Measurements from ENCODE around the gene LEPR.

Gene LEPR

DNA sequence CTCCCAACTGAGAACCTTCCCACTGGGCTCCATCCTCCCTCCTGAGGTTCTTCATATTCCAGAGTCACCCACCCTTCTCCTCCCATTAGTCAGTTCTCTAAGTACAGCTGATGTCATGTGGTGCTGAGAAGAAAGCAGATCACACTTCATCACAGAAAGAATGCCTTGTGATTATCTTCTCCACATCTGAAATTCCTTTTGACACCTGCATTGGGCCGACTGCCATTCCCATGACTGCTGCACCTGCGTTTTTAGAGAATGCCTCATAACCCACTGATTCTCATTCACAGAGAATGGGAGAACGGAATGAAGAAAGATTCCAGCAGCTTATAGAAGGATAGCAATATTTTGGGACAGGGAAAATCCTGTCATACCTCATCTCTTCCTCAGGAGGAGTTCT lies 14.3 kb downstream of the LEPR start:
- H3K27ac ChIP-seq (ENCODE audit: low read depth, low read length), result no peak overlapping the region
- no peaks in the 10 kb centered on the region for H3K4me1 ChIP-seq (ENCODE audit: control insufficient read depth in 1 of 2, insufficient read depth in 2 of 2, low read length in 2 of 2)
- H3K36me3 ChIP-seq (ENCODE audit: control insufficient read depth in 1 of 2, insufficient read depth in 2 of 2, low read length in 2 of 2), result peaks cover 5 to 28% of the 10 kb centered on the region in 2 donors
- no peaks in the 10 kb centered on the region for H3K9me3 ChIP-seq (ENCODE audit: control insufficient read depth in 1 of 2, low read length in 2 of 2)
- no peak overlapping the region for H3K9ac ChIP-seq (ENCODE audit: low read depth in 1 of 2, low read length in 2 of 2)
- H3K27me3 ChIP-seq (ENCODE audit: control insufficient read depth in 1 of 2, insufficient read depth in 2 of 2, low read length in 2 of 2), result no peaks in the 10 kb centered on the region
- H3K4me3 ChIP-seq (ENCODE audit: low read depth in 1 of 2, low read length in 2 of 2), result no peak overlapping the region

GRCh38 chr1:65435987-65436386 lies 15.5 kb downstream of the LEPR start:
- Histone ChIP-seq H3K27me3 (ENCODE audit: control insufficient read depth in 1 of 2, insufficient read depth in 2 of 2, low read length in 2 of 2) (no peaks in the 10 kb centered on the region), H3K4me3 (ENCODE audit: low read depth in 1 of 2, low read length in 2 of 2) (no peak overlapping the region), H3K27ac (ENCODE audit: low read depth, low read length) (no peak overlapping the region), H3K4me1 (ENCODE audit: control insufficient read depth in 1 of 2, insufficient read depth in 2 of 2, low read length in 2 of 2) (no peaks in the 10 kb centered on the region), H3K9me3 (ENCODE audit: control insufficient read depth in 1 of 2, low read length in 2 of 2) (no peaks in the 10 kb centered on the region), H3K9ac (ENCODE audit: low read depth in 1 of 2, low read length in 2 of 2) (no peak overlapping the region), H3K36me3 (ENCODE audit: control insufficient read depth in 1 of 2, insufficient read depth in 2 of 2, low read length in 2 of 2) (peaks cover 0 to 17% of the 10 kb centered on the region in 2 donors)

GRCh38 chr1:65437616-65438015 lies 17.1 kb downstream of the LEPR start:
- Histone ChIP-seq H3K36me3 (ENCODE audit: control insufficient read depth in 1 of 2, insufficient read depth in 2 of 2, low read length in 2 of 2) (peaks cover 0 to 10% of the 10 kb centered on the region in 2 donors), H3K9ac (ENCODE audit: low read depth in 1 of 2, low read length in 2 of 2) (no peak overlapping the region), H3K4me1 (ENCODE audit: control insufficient read depth in 1 of 2, insufficient read depth in 2 of 2, low read length in 2 of 2) (no peaks in the 10 kb centered on the region), H3K9me3 (ENCODE audit: control insufficient read depth in 1 of 2, low read length in 2 of 2) (no peaks in the 10 kb centered on the region), H3K4me3 (ENCODE audit: low read depth in 1 of 2, low read length in 2 of 2) (no peak overlapping the region), H3K27ac (ENCODE audit: low read depth, low read length) (no peak overlapping the region), H3K27me3 (ENCODE audit: control insufficient read depth in 1 of 2, insufficient read depth in 2 of 2, low read length in 2 of 2) (no peaks in the 10 kb centered on the region)

- Histone ChIP-seq H3K9me3 (ENCODE audit: control insufficient read depth in 1 of 2, low read length in 2 of 2) (no peaks in the 10 kb centered on the region), H3K9ac (ENCODE audit: low read depth in 1 of 2, low read length in 2 of 2) (no peak overlapping the region), H3K4me1 (ENCODE audit: control insufficient read depth in 1 of 2, insufficient read depth in 2 of 2, low read length in 2 of 2) (no peaks in the 10 kb centered on the region), H3K36me3 (ENCODE audit: control insufficient read depth in 1 of 2, insufficient read depth in 2 of 2, low read length in 2 of 2) (no peaks in the 10 kb centered on the region), H3K27ac (ENCODE audit: low read depth, low read length) (no peak overlapping the region), H3K4me3 (ENCODE audit: low read depth in 1 of 2, low read length in 2 of 2) (no peak overlapping the region), H3K27me3 (ENCODE audit: control insufficient read depth in 1 of 2, insufficient read depth in 2 of 2, low read length in 2 of 2) (no peaks in the 10 kb centered on the region)
Observed at GRCh38 chr1:65440322-65440900, 19.9 kb downstream of the LEPR start.

DNA sequence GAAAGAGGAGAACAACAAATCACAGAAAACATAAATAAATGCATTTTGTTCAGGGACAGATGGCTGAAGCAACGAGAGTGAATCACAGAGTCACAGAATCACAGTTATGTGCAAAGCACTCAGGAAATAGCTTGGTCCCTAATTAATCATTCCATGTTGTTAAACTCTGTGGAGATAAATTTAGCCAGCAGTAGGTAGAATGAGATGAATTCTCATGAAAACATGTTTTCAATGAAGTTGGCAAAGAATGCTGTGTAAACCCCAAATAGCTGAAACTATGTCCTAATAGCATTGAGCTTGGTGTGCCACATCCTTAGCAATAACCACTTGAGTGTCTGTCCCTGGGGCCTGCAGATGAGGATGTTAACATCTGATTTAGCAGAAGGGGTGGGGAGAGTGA lies 20.4 kb downstream of the LEPR start:
- Histone ChIP-seq H3K9ac (ENCODE audit: low read depth in 1 of 2, low read length in 2 of 2) (no peak overlapping the region), H3K4me3 (ENCODE audit: low read depth in 1 of 2, low read length in 2 of 2) (no peak overlapping the region), H3K4me1 (ENCODE audit: control insufficient read depth in 1 of 2, insufficient read depth in 2 of 2, low read length in 2 of 2) (no peaks in the 10 kb centered on the region), H3K27ac (ENCODE audit: low read depth, low read length) (no peak overlapping the region), H3K36me3 (ENCODE audit: control insufficient read depth in 1 of 2, insufficient read depth in 2 of 2, low read length in 2 of 2) (no peaks in the 10 kb centered on the region), H3K9me3 (ENCODE audit: control insufficient read depth in 1 of 2, low read length in 2 of 2) (no peaks in the 10 kb centered on the region), H3K27me3 (ENCODE audit: control insufficient read depth in 1 of 2, insufficient read depth in 2 of 2, low read length in 2 of 2) (no peaks in the 10 kb centered on the region)

- Histone ChIP-seq H3K9ac (ENCODE audit: low read depth in 1 of 2, low read length in 2 of 2) (no peak overlapping the region), H3K27me3 (ENCODE audit: control insufficient read depth in 1 of 2, insufficient read depth in 2 of 2, low read length in 2 of 2) (no peaks in the 10 kb centered on the region), H3K4me3 (ENCODE audit: low read depth in 1 of 2, low read length in 2 of 2) (no peak overlapping the region), H3K9me3 (ENCODE audit: control insufficient read depth in 1 of 2, low read length in 2 of 2) (no peaks in the 10 kb centered on the region), H3K4me1 (ENCODE audit: control insufficient read depth in 1 of 2, insufficient read depth in 2 of 2, low read length in 2 of 2) (no peaks in the 10 kb centered on the region), H3K27ac (ENCODE audit: low read depth, low read length) (no peak overlapping the region), H3K36me3 (ENCODE audit: control insufficient read depth in 1 of 2, insufficient read depth in 2 of 2, low read length in 2 of 2) (no peaks in the 10 kb centered on the region)
Observed at GRCh38 chr1:65441464-65441863, 21.0 kb downstream of the LEPR start.

DNA sequence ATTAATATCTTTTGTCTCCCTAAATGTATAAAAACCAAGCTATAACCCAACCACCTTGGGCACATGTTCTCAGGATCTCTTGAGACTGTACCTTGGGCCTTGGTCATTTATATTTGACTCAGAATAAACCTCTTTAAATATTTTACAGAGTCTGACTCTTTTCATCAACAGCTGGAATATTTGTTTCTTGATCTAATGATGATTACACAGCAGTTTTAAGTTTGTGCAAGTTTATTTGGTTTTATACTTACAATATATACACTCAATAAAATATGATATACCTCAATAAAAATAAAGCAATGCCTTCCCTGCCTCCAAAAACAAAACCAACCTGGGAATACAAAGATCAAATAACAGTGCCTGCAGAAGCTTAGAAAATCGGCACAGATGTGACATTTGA lies 22.0 kb downstream of the LEPR start:
- Histone ChIP-seq H3K4me1 (ENCODE audit: control insufficient read depth in 1 of 2, insufficient read depth in 2 of 2, low read length in 2 of 2) (no peaks in the 10 kb centered on the region), H3K27me3 (ENCODE audit: control insufficient read depth in 1 of 2, insufficient read depth in 2 of 2, low read length in 2 of 2) (no peaks in the 10 kb centered on the region), H3K4me3 (ENCODE audit: low read depth in 1 of 2, low read length in 2 of 2) (no peak overlapping the region), H3K9me3 (ENCODE audit: control insufficient read depth in 1 of 2, low read length in 2 of 2) (no peaks in the 10 kb centered on the region), H3K27ac (ENCODE audit: low read depth, low read length) (no peak overlapping the region), H3K9ac (ENCODE audit: low read depth in 1 of 2, low read length in 2 of 2) (no peak overlapping the region), H3K36me3 (ENCODE audit: control insufficient read depth in 1 of 2, insufficient read depth in 2 of 2, low read length in 2 of 2) (no peaks in the 10 kb centered on the region)

DNA sequence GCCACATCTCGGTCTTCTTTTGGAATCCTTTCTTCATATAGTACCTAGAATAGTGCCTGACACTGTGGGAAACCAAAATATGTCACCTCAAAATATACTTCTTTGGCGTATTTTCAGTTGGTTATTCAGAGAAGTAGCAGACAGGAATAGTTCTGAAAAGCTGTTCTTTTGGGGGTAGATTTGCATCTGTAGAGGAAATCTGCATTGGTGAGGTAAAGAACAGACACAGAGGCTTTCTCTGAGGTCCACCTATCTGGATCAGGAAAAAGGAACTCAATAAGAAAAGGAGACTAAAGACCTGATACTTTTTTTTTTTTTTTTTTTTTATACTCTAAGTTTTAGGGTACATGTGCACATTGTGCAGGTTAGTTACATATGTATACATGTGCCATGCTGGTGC lies 23.2 kb downstream of the LEPR start:
- H3K36me3 ChIP-seq (ENCODE audit: control insufficient read depth in 1 of 2, insufficient read depth in 2 of 2, low read length in 2 of 2), result no peaks in the 10 kb centered on the region
- H3K4me3 ChIP-seq (ENCODE audit: low read depth in 1 of 2, low read length in 2 of 2), result no peak overlapping the region
- no peaks in the 10 kb centered on the region for H3K27me3 ChIP-seq (ENCODE audit: control insufficient read depth in 1 of 2, insufficient read depth in 2 of 2, low read length in 2 of 2)
- no peak overlapping the region for H3K27ac ChIP-seq (ENCODE audit: low read depth, low read length)
- no peaks in the 10 kb centered on the region for H3K4me1 ChIP-seq (ENCODE audit: control insufficient read depth in 1 of 2, insufficient read depth in 2 of 2, low read length in 2 of 2)
- no peaks in the 10 kb centered on the region for H3K9me3 ChIP-seq (ENCODE audit: control insufficient read depth in 1 of 2, low read length in 2 of 2)
- no peak overlapping the region for H3K9ac ChIP-seq (ENCODE audit: low read depth in 1 of 2, low read length in 2 of 2)

GRCh38 chr1:65444128-65444640 lies 23.7 kb downstream of the LEPR start:
- H3K27ac ChIP-seq (ENCODE audit: low read depth, low read length), result no peak overlapping the region
- no peaks in the 10 kb centered on the region for H3K9me3 ChIP-seq (ENCODE audit: control insufficient read depth in 1 of 2, low read length in 2 of 2)
- no peaks in the 10 kb centered on the region for H3K36me3 ChIP-seq (ENCODE audit: control insufficient read depth in 1 of 2, insufficient read depth in 2 of 2, low read length in 2 of 2)
- no peak overlapping the region for H3K4me3 ChIP-seq (ENCODE audit: low read depth in 1 of 2, low read length in 2 of 2)
- H3K4me1 ChIP-seq (ENCODE audit: control insufficient read depth in 1 of 2, insufficient read depth in 2 of 2, low read length in 2 of 2), result no peaks in the 10 kb centered on the region
- no peak overlapping the region for H3K9ac ChIP-seq (ENCODE audit: low read depth in 1 of 2, low read length in 2 of 2)
- no peaks in the 10 kb centered on the region for H3K27me3 ChIP-seq (ENCODE audit: control insufficient read depth in 1 of 2, insufficient read depth in 2 of 2, low read length in 2 of 2)

GRCh38 chr1:65445837-65446236 lies 25.4 kb downstream of the LEPR start:
- Histone ChIP-seq H3K27ac (ENCODE audit: low read depth, low read length) (no peak overlapping the region), H3K36me3 (ENCODE audit: control insufficient read depth in 1 of 2, insufficient read depth in 2 of 2, low read length in 2 of 2) (no peaks in the 10 kb centered on the region), H3K9me3 (ENCODE audit: control insufficient read depth in 1 of 2, low read length in 2 of 2) (no peaks in the 10 kb centered on the region), H3K9ac (ENCODE audit: low read depth in 1 of 2, low read length in 2 of 2) (no peak overlapping the region), H3K27me3 (ENCODE audit: control insufficient read depth in 1 of 2, insufficient read depth in 2 of 2, low read length in 2 of 2) (no peaks in the 10 kb centered on the region), H3K4me1 (ENCODE audit: control insufficient read depth in 1 of 2, insufficient read depth in 2 of 2, low read length in 2 of 2) (no peaks in the 10 kb centered on the region), H3K4me3 (ENCODE audit: low read depth in 1 of 2, low read length in 2 of 2) (no peak overlapping the region)
